GM23248 (cell line): ENCODE data around the gene RPRD1B. TPM values are rescaled to one million over a fixed set of nuclear protein-coding genes. Genes with fewer than 3 reads are reported as not detected.

Experiments used
- DNase-seq: peaks from one replicate; pipeline ENCODE4 v3.0.0-alpha.2; 2015
- H2AFZ ChIP-seq: fragments of 200-600 bp; sonication (generic); 2 replicates; pipeline ENCODE4 v1.6.1; 2016; ENCODE audit warnings: antibody characterized with exemption
- H3F3A ChIP-seq: fragments of 200-600 bp; sonication (generic); 2 replicates; pipeline ENCODE4 v1.6.1; 2016; ENCODE audit warnings: mild to moderate bottlenecking, antibody characterized with exemption, mixed run types; ENCODE audit not compliant: insufficient read depth
- H3K27ac ChIP-seq: fragments of 200-600 bp; sonication (generic); 2 replicates; pipeline ENCODE4 v1.5.1; 2016; ENCODE audit warnings: mild to moderate bottlenecking
- H3K27me3 ChIP-seq: fragments of 200-600 bp; sonication (generic); replicated peaks from 2 replicates; pipeline ENCODE4 v1.6.1; 2016; ENCODE audit warnings: mild to moderate bottlenecking; ENCODE audit not compliant: insufficient read depth
- H3K36me3 ChIP-seq: fragments of 200-600 bp; sonication (generic); 2 replicates; pipeline ENCODE4 v1.6.1; 2016; ENCODE audit warnings: low read depth, mild to moderate bottlenecking
- H3K4me1 ChIP-seq: fragments of 200-600 bp; sonication (generic); 2 replicates; pipeline ENCODE4 v1.6.1; 2016; ENCODE audit warnings: mild to moderate bottlenecking; ENCODE audit not compliant: insufficient read depth
- H3K4me2 ChIP-seq: fragments of 200-600 bp; sonication (generic); one replicate; pipeline ENCODE4 v1.6.1; 2016; ENCODE audit warnings: mild to moderate bottlenecking; ENCODE audit not compliant: unreplicated experiment
- H3K4me3 ChIP-seq: fragments of 200-600 bp; sonication (generic); 2 replicates; pipeline ENCODE4 v1.5.1; 2016; ENCODE audit warnings: mild to moderate bottlenecking
- H3K79me2 ChIP-seq: fragments of 200-600 bp; sonication (generic); 2 replicates; pipeline ENCODE4 v1.6.1; 2016; ENCODE audit warnings: mild to moderate bottlenecking; ENCODE audit not compliant: insufficient read depth
- H3K9ac ChIP-seq: fragments of 200-600 bp; sonication (generic); 2 replicates; pipeline ENCODE4 v1.6.1; 2016; ENCODE audit warnings: mild to moderate bottlenecking
- H3K9me2 ChIP-seq: fragments of 200-600 bp; sonication (generic); 2 replicates; pipeline ENCODE4 v1.6.1; 2016; ENCODE audit warnings: mixed run types, mild to moderate bottlenecking, moderate library complexity; ENCODE audit not compliant: insufficient read depth
- H3K9me3 ChIP-seq: fragments of 200-600 bp; sonication (generic); one replicate; pipeline ENCODE4 v1.6.1; 2017; ENCODE audit warnings: low read depth
- H4K20me1 ChIP-seq: fragments of 200-600 bp; sonication (generic); 2 replicates; pipeline ENCODE4 v1.6.0; 2016; ENCODE audit not compliant: insufficient read depth
- EZH2 ChIP-seq: fragments of 200-600 bp; sonication (generic); IDR thresholded peaks from 2 replicates; pipeline ENCODE4 v1.6.1; 2018; ENCODE audit warnings: antibody characterized with exemption, mild to moderate bottlenecking; ENCODE audit not compliant: insufficient read depth, poor library complexity, severe bottlenecking
- EZH2phosphoT487 ChIP-seq: fragments of 200-600 bp; sonication (generic); IDR thresholded peaks from 2 replicates; pipeline ENCODE4 v1.6.1; 2018; ENCODE audit warnings: antibody characterized with exemption, moderate library complexity, mild to moderate bottlenecking, low read depth; ENCODE audit not compliant: insufficient read depth
- WGBS, 2 experiments: methylation state at CpG; one replicate each; pipeline ENCODE4 v1.1.6; 2015 to 2017; ENCODE audit warnings: low lambda C conversion rate in 2 of 2, low coverage in 1 of 2; ENCODE audit errors: missing lambda C conversion rate in 2 of 2; 5-methylcytosine and 5-hydroxymethylcytosine counted together
- in situ Hi-C: fragments of 300-500 bp; cut with MboI; formaldehyde crosslinking; loops from 2 replicates; pipeline ENCODE4 v1.15.0; 2020
- polyA plus RNA-seq: library from polyadenylated mRNA; unstranded; fragments of >200 nt; fragmentation: Nextera tagmentation; extraction: Ambion mirVana; gene quantifications from 2 replicates; pipeline ENCODE4 v1.2.1, GENCODE V29; 2016
- total RNA-seq: library from RNA; depleted of rRNA; stranded (reverse); fragments of >200 nt; shearing (Covaris generic); gene quantifications from 2 replicates; pipeline ENCODE4 v1.2.3, GENCODE V29; 2014

The RPRD1B gene
- total and polyA plus RNA-seq, 2 experiments from 2014 or later = 13.5 to 15.6 TPM

GRCh38 chr20:38054647-38055046 lies 21.1 kb downstream of the RPRD1B start:
- Histone ChIP-seq H2AFZ (no peak overlapping the region), H3K79me2 (peaks cover 70% of the 10 kb centered on the region), H3K9ac (no peak overlapping the region), H4K20me1 (peaks cover 17% of the 10 kb centered on the region; the same call in 1 of the 2 replicates), H3F3A (peaks cover 51% of the 10 kb centered on the region), H3K27me3 (no peaks in the 10 kb centered on the region), H3K4me1 (peaks cover 31% of the 10 kb centered on the region), H3K9me3 (no peaks in the 10 kb centered on the region), H3K4me3 (no peak overlapping the region), H3K9me2 (no peaks in the 10 kb centered on the region), H3K36me3 (peaks cover 23% of the 10 kb centered on the region), H3K27ac (no peak overlapping the region), H3K4me2 (no peak overlapping the region)
- no peak for DNase-seq
- WGBS, 2 experiments = 96 to 98% methylated on average over 2 of the region's 2 CpGs
- TF ChIP-seq EZH2 = no peak
- no peak for TF ChIP-seq EZH2phosphoT487
- in situ Hi-C loops = loop anchor here (10.0 kb wide), 2 partner anchors 270 to 360 kb away; no protein-coding TSS in a partner anchor

- Histone ChIP-seq H2AFZ (no peak overlapping the region), H3K4me3 (no peak overlapping the region), H3K27ac (no peak overlapping the region), H3K9me2 (no peaks in the 10 kb centered on the region), H3K4me2 (no peak overlapping the region), H4K20me1 (peaks cover 13% of the 10 kb centered on the region; the same call in 1 of the 2 replicates), H3K79me2 (peaks cover 74% of the 10 kb centered on the region), H3K9me3 (no peaks in the 10 kb centered on the region), H3K27me3 (no peaks in the 10 kb centered on the region), H3K4me1 (peaks cover 25% of the 10 kb centered on the region), H3K36me3 (peaks cover 28% of the 10 kb centered on the region), H3F3A (peaks cover 44% of the 10 kb centered on the region), H3K9ac (no peak overlapping the region; the same call in 1 of the 2 replicates)
- 30 to 40% methylated on average over 4 of the region's 4 CpGs for WGBS, 2 experiments
- DNase-seq = peak; percentile 23
- no peak for TF ChIP-seq EZH2phosphoT487
- no peak for TF ChIP-seq EZH2
- in situ Hi-C loops = loop anchor here (10.0 kb wide), 2 partner anchors 270 to 360 kb away; no protein-coding TSS in a partner anchor
These were observed 21.7 kb downstream of the RPRD1B start for GRCh38 chr20:38055294-38055693.

- Histone ChIP-seq H2AFZ (no peak overlapping the region), H3K36me3 (peaks cover 31% of the 10 kb centered on the region), H3F3A (peaks cover 39% of the 10 kb centered on the region), H3K9me3 (no peaks in the 10 kb centered on the region), H3K9me2 (no peaks in the 10 kb centered on the region), H3K4me2 (no peak overlapping the region), H3K9ac (no peak overlapping the region; the same call in 1 of the 2 replicates), H3K4me3 (no peak overlapping the region), H4K20me1 (peaks cover 11% of the 10 kb centered on the region; the same call in 1 of the 2 replicates), H3K79me2 (peaks cover 76% of the 10 kb centered on the region), H3K27me3 (no peaks in the 10 kb centered on the region), H3K27ac (no peak overlapping the region), H3K4me1 (peaks cover 19% of the 10 kb centered on the region)
- in situ Hi-C loops = loop anchor here (10.0 kb wide), 2 partner anchors 269 to 359 kb away; no protein-coding TSS in a partner anchor
- 87 to 89% methylated on average over 6 of the region's 6 CpGs for WGBS, 2 experiments
- DNase-seq = no peak
- TF ChIP-seq EZH2 (no peak), EZH2phosphoT487 (no peak)
These were observed 22.3 kb downstream of the RPRD1B start for GRCh38 chr20:38055848-38056247.

- Histone ChIP-seq H3K27me3 (no peaks in the 10 kb centered on the region), H3F3A (peaks cover 25% of the 10 kb centered on the region; the same call in 1 of the 2 replicates), H3K9me3 (no peaks in the 10 kb centered on the region), H3K79me2 (peaks cover 61% of the 10 kb centered on the region), H3K4me3 (no peak overlapping the region), H3K9ac (no peak overlapping the region), H3K9me2 (no peaks in the 10 kb centered on the region), H2AFZ (no peak overlapping the region), H3K27ac (no peak overlapping the region), H4K20me1 (peaks cover 11% of the 10 kb centered on the region; the same call in 1 of the 2 replicates), H3K36me3 (peaks cover 36% of the 10 kb centered on the region), H3K4me1 (peaks cover 13% of the 10 kb centered on the region; the same call in 1 of the 2 replicates), H3K4me2 (no peak overlapping the region)
- TF ChIP-seq EZH2phosphoT487 (no peak), EZH2 (no peak)
- peak; percentile 83 for DNase-seq
- WGBS, 2 experiments = 16 to 20% methylated on average over 7 of the region's 7 CpGs
- in situ Hi-C loops = loop anchor here (10.0 kb wide), 2 partner anchors 267 to 357 kb away; no protein-coding TSS in a partner anchor
These were observed 23.9 kb downstream of the RPRD1B start for GRCh38 chr20:38057351-38057972.
